HepG2 (cell line): Measurements from ENCODE around the gene OARD1. TPM values are rescaled to one million over a fixed set of nuclear protein-coding genes. Genes with fewer than 3 reads are reported as not detected.

Experiments
- BRF2 ChIP-seq: sonication (generic); formaldehyde crosslinking; IDR thresholded peaks from 2 replicates; pipeline ENCODE4 v1.8.1; 2022; ENCODE audit warnings: mild to moderate bottlenecking, missing genetic modification reagents
- E2F1 ChIP-seq: sonication (generic); formaldehyde crosslinking; IDR thresholded peaks from 2 replicates; pipeline ENCODE4 v1.5.0; 2020; ENCODE audit warnings: missing genetic modification reagents
- E2F2 ChIP-seq: sonication (generic); formaldehyde crosslinking; IDR thresholded peaks from 2 replicates; pipeline ENCODE4 v1.4.0; 2020; ENCODE audit warnings: missing genetic modification reagents, borderline replicate concordance
- FOXP1 ChIP-seq, 2 experiments: fragments of 450-650 bp in 1 of 2; IDR thresholded peaks; 2 replicates each; pipeline ENCODE4 v1.6.1; 2017 to 2018; ENCODE audit warnings: antibody characterized with exemption in 1 of 2
- HIC2 ChIP-seq: sonication (generic); formaldehyde crosslinking; IDR thresholded peaks from 2 replicates; pipeline ENCODE4 v1.9.0; 2022; ENCODE audit warnings: low read depth, missing genetic modification reagents
- JARID2 ChIP-seq: sonication (generic); formaldehyde crosslinking; IDR thresholded peaks from 2 replicates; pipeline ENCODE4 v1.8.1; 2023; ENCODE audit warnings: missing genetic modification reagents, inconsistent platforms; ENCODE audit not compliant: insufficient replicate concordance
- MIXL1 ChIP-seq: IDR thresholded peaks from 2 replicates; pipeline ENCODE4 v1.6.1; 2016
- PHF8 ChIP-seq: sonication (generic); formaldehyde crosslinking; IDR thresholded peaks from 2 replicates; pipeline ENCODE4 v1.5.0; 2020; ENCODE audit warnings: missing genetic modification reagents
- TARDBP ChIP-seq: sonication (generic); formaldehyde crosslinking; IDR thresholded peaks from 2 replicates; pipeline ENCODE4 v1.8.0; 2022; ENCODE audit warnings: mild to moderate bottlenecking, missing genetic modification reagents
- TFDP1 ChIP-seq: IDR thresholded peaks from 2 replicates; pipeline ENCODE4 v1.6.1; 2016; ENCODE audit warnings: missing compliant biosample characterization, missing genetic modification reagents, borderline replicate concordance
- ZBED4 ChIP-seq: sonication (generic); formaldehyde crosslinking; IDR thresholded peaks from 2 replicates; pipeline ENCODE4 v1.4.0; 2020; ENCODE audit warnings: missing genetic modification reagents, borderline replicate concordance
- ZHX1 ChIP-seq: sonication (generic); formaldehyde crosslinking; IDR thresholded peaks from 2 replicates; pipeline ENCODE4 v1.8.1; 2022; ENCODE audit warnings: low read depth, mild to moderate bottlenecking, missing genetic modification reagents
- ZNF101 ChIP-seq: sonication (generic); formaldehyde crosslinking; IDR thresholded peaks from 2 replicates; pipeline ENCODE4 v1.4.0; 2020; ENCODE audit warnings: mild to moderate bottlenecking, low read depth, missing genetic modification reagents, borderline replicate concordance
- ZNF180 ChIP-seq: sonication (generic); formaldehyde crosslinking; IDR thresholded peaks from 2 replicates; pipeline ENCODE4 v1.4.0; 2020; ENCODE audit warnings: low read depth, missing genetic modification reagents, borderline replicate concordance
- ZNF547 ChIP-seq: sonication (generic); formaldehyde crosslinking; IDR thresholded peaks from 2 replicates; pipeline ENCODE4 v1.5.1; 2020; ENCODE audit warnings: mild to moderate bottlenecking, missing genetic modification reagents
- polyA plus RNA-seq, 8 experiments: library from polyadenylated mRNA; depleted of rRNA in 3 of 8; stranded (reverse) in 7 of 8; unstranded in 1 of 8; fragments of >200 nt; fragmentation: Illumina TruSeq in 4 of 8; extraction: Trizol in 4 of 8; gene quantifications; 2 replicates each; pipeline versions ENCODE4 v1.2.1 to v1.2.3, GENCODE V29; 2011 to 2016; ENCODE audit warnings: low read depth in 4 of 8, missing spikeins in 1 of 8, mixed read lengths in 1 of 8; ENCODE audit not compliant: insufficient read depth in 1 of 8
- total RNA-seq, 5 experiments: library from RNA; depleted of rRNA; stranded (reverse); fragments of >200 nt; fragmentation: Illumina TruSeq; extraction: Trizol; gene quantifications; 2 replicates each; pipeline ENCODE4 v1.2.3, GENCODE V29; 2016; ENCODE audit warnings: low read depth in 1 of 5

The OARD1 gene
- total and polyA plus RNA-seq, 2 of the 13 experiments (the other 11 are each of a cell fraction or from before 2014, with no cell fraction given), result 18.4 to 49.0 TPM

GRCh38 chr6:41065550-41066026 lies 6.6 kb downstream of the OARD1 start (continued):
- TF ChIP-seq ZHX1 (CRISPR knock-in tag), result no peak
- no peak for TF ChIP-seq HIC2 (CRISPR knock-in tag)
- no peak for TF ChIP-seq ZNF180 (CRISPR knock-in tag)
- no peak for TF ChIP-seq E2F1 (CRISPR knock-in tag)
- no peak for TF ChIP-seq BRF2 (CRISPR knock-in tag)
- TF ChIP-seq TFDP1 (CRISPR knock-in tag), result no peak
- peak; percentile 77; the same call in 1 of the 2 replicates for TF ChIP-seq ZBED4
- no peak for TF ChIP-seq TARDBP (CRISPR knock-in tag)
- no peak for TF ChIP-seq JARID2 (CRISPR knock-in tag)
- no peak for TF ChIP-seq ZNF101 (CRISPR knock-in tag)
- TF ChIP-seq MIXL1 (CRISPR knock-in tag), result peak; percentile 67; the same call in 1 of the 2 replicates
- 0 out of 2 replicates have a peak, but pooled peaks have one; percentile 34 for TF ChIP-seq PHF8
- no peak for TF ChIP-seq FOXP1 (IDR thresholded peaks at IDR 0.05)
- TF ChIP-seq FOXP1 (CRISPR knock-in tag; IDR thresholded peaks at IDR 0.05), result peak; percentile 63; the same call in 1 of the 2 replicates
- no peak for TF ChIP-seq E2F2 (CRISPR knock-in tag)
- no peak for TF ChIP-seq ZNF547 (CRISPR knock-in tag)
